Lower leg skin (tissue), 3 donors: ENCODE data around the gene CPSF4L.

Experiments used
- POLR2A ChIP-seq, 2 donors: fragments of 450-650 bp; IDR thresholded peaks; one replicate each; pipeline ENCODE4 v1.6.1; 2016 to 2017; ENCODE audit warnings: antibody characterized with exemption in 2 of 2, mild to moderate bottlenecking in 1 of 2, moderate library complexity in 1 of 2
- TF ChIP-seq, protein P1 (sequence below), 3 donors: fragments of 450-650 bp; IDR thresholded peaks; one replicate each; pipeline ENCODE4 v1.5.1; 2016; ENCODE audit warnings: antibody characterized with exemption in 3 of 3, mild to moderate bottlenecking in 3 of 3, moderate library complexity in 2 of 3

- no peak for TF ChIP-seq POLR2A (IDR thresholded peaks at IDR 0.05)
- TF ChIP-seq, protein P1, sequence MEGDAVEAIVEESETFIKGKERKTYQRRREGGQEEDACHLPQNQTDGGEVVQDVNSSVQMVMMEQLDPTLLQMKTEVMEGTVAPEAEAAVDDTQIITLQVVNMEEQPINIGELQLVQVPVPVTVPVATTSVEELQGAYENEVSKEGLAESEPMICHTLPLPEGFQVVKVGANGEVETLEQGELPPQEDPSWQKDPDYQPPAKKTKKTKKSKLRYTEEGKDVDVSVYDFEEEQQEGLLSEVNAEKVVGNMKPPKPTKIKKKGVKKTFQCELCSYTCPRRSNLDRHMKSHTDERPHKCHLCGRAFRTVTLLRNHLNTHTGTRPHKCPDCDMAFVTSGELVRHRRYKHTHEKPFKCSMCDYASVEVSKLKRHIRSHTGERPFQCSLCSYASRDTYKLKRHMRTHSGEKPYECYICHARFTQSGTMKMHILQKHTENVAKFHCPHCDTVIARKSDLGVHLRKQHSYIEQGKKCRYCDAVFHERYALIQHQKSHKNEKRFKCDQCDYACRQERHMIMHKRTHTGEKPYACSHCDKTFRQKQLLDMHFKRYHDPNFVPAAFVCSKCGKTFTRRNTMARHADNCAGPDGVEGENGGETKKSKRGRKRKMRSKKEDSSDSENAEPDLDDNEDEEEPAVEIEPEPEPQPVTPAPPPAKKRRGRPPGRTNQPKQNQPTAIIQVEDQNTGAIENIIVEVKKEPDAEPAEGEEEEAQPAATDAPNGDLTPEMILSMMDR (IDR thresholded peaks at IDR 0.05): no peak
Measured at GRCh38 chr17:73205459-73205961, 56.2 kb downstream of the CPSF4L start.
